SJSA1 (cell line): Measurements from ENCODE around the gene INO80C. TPM values are rescaled to one million over a fixed set of nuclear protein-coding genes. Genes with fewer than 3 reads are reported as not detected.
A peak's percentile ranks its signal among the peaks of the same experiment; 100 is the strongest.
"Not testable (repeated sequence)": the region's sequence is repeated elsewhere in the genome, so short reads cannot be mapped to it uniquely, and the experiment has no call there.

ENCODE experiments used
- DNase-seq, 2 experiments: peaks; one replicate each; pipeline ENCODE4 v3.0.0-alpha.2; 2015 to 2020; ENCODE audit warnings: low spot score in 2 of 2, low read depth in 1 of 2
- H3K27ac ChIP-seq: fragments of 250-450 bp; sonication (Bioruptor Pico); 2 replicates; pipeline ENCODE4 v1.5.1; 2020; ENCODE audit warnings: mild to moderate bottlenecking, moderate library complexity
- H3K27me3 ChIP-seq: fragments of 250-450 bp; sonication (Bioruptor Pico); replicated peaks from 2 replicates; pipeline ENCODE4 v1.5.1; 2020; ENCODE audit warnings: mild to moderate bottlenecking, moderate library complexity
- H3K36me3 ChIP-seq: fragments of 250-450 bp; sonication (Bioruptor Pico); 2 replicates; pipeline ENCODE4 v1.5.1; 2020; ENCODE audit warnings: mild to moderate bottlenecking
- H3K4me1 ChIP-seq: fragments of 250-450 bp; sonication (Bioruptor Pico); replicated peaks from 2 replicates; pipeline ENCODE4 v1.6.1; 2021; ENCODE audit warnings: mild to moderate bottlenecking
- H3K4me3 ChIP-seq: fragments of 250-450 bp; sonication (Bioruptor Pico); 2 replicates; pipeline ENCODE4 v1.5.1; 2020; ENCODE audit warnings: mild to moderate bottlenecking
- H3K9me3 ChIP-seq: fragments of 250-450 bp; sonication (Bioruptor Pico); replicated peaks from 2 replicates; pipeline ENCODE4 v1.5.1; 2020; ENCODE audit warnings: mild to moderate bottlenecking
- total RNA-seq: library from RNA; depleted of rRNA; stranded (reverse); fragments of >200 nt; shearing (Covaris generic); gene quantifications from 2 replicates; pipeline ENCODE4 v1.2.3, GENCODE V29; 2014

Gene INO80C
- total RNA-seq, 1 experiment from 2014 or later = 5.7 TPM

GRCh38 chr18:35455926-35456763, 41.6 kb downstream of the INO80C start:
- no peak overlapping the region for H3K4me3 ChIP-seq
- H3K9me3 ChIP-seq = no peaks in the 10 kb centered on the region
- peak in 1 of 2 experiments; percentile 20 for DNase-seq
- no peaks in the 10 kb centered on the region for H3K36me3 ChIP-seq
- no peaks in the 10 kb centered on the region for H3K27me3 ChIP-seq
- no peak overlapping the region for H3K27ac ChIP-seq
- peaks cover 41% of the 10 kb centered on the region for H3K4me1 ChIP-seq

DNA sequence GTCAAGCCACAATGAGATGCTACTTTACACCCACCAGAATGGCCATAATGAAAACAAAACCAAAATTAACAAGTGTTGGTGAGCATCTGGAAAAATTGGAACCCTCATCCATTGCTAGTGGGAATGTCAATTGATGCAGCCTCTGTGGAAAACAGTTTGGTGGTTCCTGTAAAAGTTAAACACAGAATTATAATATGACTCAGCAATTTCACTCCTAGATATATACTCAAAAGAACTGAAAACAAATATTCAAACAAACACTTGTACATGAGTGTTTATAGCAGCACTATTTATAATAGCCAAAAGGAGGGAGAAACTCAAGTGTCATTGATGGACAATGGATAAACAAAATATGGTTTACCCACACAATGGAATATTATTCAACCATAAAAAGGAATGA, 43.0 kb downstream of the INO80C start:
- no peak overlapping the region for H3K27ac ChIP-seq
- no peak for DNase-seq
- no peaks in the 10 kb centered on the region for H3K36me3 ChIP-seq
- H3K27me3 ChIP-seq = no peaks in the 10 kb centered on the region
- no peaks in the 10 kb centered on the region for H3K9me3 ChIP-seq
- peaks cover 28% of the 10 kb centered on the region for H3K4me1 ChIP-seq
- H3K4me3 ChIP-seq = no peak overlapping the region

DNA sequence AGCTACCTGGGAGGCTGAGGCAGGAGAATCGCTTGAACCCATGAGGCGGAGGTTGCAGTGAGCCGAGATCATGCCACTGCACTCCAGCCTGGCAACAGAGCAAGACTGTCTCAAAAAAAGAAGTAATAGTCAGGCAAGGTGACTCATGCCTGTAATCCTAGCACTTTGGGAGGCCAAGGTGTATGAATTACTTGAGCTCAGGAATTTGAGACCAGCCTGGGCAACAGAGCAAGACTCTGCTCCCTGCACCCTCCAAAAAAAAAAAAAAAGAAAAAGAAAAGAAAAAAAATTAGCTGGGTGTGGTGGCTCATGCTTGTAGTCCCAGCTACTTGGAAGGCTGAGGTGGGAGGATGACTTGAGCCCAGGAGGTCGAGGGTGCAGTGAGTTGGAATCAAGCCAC, 44.7 kb downstream of the INO80C start:
- not testable (repeated sequence) for H3K36me3 ChIP-seq, H3K27me3 ChIP-seq, H3K27ac ChIP-seq, DNase-seq, H3K9me3 ChIP-seq, H3K4me3 ChIP-seq
- H3K4me1 ChIP-seq = peaks cover 12% of the 10 kb centered on the region

DNA sequence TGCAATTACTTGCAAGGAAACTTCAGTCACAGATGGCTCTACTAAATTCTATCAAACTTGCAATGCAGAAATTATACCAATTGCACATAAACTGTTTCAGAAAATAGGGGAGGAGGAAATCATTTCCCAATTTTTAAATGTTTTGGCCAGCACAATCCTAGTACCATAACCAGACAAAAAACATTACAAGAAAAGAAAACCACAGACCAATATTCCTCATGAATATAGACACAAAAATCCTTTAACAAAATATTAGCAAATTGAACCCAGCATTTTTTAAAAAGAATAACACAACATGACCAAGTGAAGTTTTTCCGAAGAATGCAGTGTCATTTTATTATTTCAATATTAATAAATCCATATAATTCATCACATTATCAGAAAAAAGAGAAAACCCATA, 45.8 kb downstream of the INO80C start:
- Histone ChIP-seq H3K9me3 (no peaks in the 10 kb centered on the region), H3K4me1 (peaks cover 8% of the 10 kb centered on the region), H3K36me3 (no peaks in the 10 kb centered on the region), H3K27me3 (no peaks in the 10 kb centered on the region), H3K27ac (no peak overlapping the region), H3K4me3 (no peak overlapping the region)
- DNase-seq = no peak

GRCh38 chr18:35451032-35451431, 46.7 kb downstream of the INO80C start:
- Histone ChIP-seq H3K9me3 (no peaks in the 10 kb centered on the region), H3K27me3 (no peaks in the 10 kb centered on the region), H3K36me3 (no peaks in the 10 kb centered on the region), H3K4me3 (no peak overlapping the region), H3K27ac (no peak overlapping the region), H3K4me1 (peaks cover 2% of the 10 kb centered on the region)
- no peak for DNase-seq

DNA sequence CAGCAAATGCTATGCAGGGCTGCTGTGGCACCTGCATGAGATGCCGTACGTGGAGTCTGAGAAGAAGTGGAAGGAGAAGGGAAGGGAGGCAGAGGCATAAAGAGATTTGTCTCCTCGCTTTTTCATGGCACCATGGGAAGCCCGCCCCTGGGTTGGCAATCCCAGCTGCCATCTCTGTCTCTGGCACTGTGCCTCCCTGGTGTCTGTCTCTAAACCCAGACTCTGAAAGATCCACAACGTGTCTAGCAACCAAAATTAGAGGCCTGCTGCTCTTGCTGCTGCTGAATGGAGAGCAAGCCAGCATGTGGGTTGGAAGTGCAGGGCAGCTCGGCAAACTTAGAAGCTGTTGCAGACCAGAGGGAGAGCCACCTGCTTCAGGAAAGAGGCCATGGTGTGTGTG, 53.1 kb downstream of the INO80C start:
- H3K36me3 ChIP-seq = no peaks in the 10 kb centered on the region
- H3K4me1 ChIP-seq = no peaks in the 10 kb centered on the region
- H3K4me3 ChIP-seq = no peak overlapping the region
- no peak for DNase-seq
- no peaks in the 10 kb centered on the region for H3K9me3 ChIP-seq
- no peak overlapping the region for H3K27ac ChIP-seq
- H3K27me3 ChIP-seq = no peaks in the 10 kb centered on the region

DNA sequence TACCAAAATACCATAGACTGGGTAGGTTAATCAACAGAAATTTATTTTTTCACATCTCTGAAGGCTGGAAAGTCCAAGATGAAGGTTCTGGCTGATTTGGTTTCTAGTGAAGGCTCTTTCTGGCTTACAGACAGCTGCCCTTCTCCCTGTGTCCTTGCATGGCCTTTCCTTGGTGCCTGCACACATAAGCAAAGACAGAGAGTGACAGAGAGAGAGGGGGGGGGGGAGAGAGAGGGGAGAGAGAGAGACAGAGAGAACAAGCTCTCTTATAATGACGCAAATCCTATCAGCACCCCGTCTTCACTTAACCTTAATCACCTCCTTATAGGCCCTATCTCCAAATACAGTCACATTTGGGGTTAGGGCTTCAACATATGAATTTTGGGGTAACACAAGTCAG, 53.9 kb downstream of the INO80C start:
- no peaks in the 10 kb centered on the region for H3K4me1 ChIP-seq
- no peak overlapping the region for H3K27ac ChIP-seq
- no peaks in the 10 kb centered on the region for H3K27me3 ChIP-seq
- DNase-seq = no peak
- no peak overlapping the region for H3K4me3 ChIP-seq
- no peaks in the 10 kb centered on the region for H3K36me3 ChIP-seq
- H3K9me3 ChIP-seq = no peaks in the 10 kb centered on the region

DNA sequence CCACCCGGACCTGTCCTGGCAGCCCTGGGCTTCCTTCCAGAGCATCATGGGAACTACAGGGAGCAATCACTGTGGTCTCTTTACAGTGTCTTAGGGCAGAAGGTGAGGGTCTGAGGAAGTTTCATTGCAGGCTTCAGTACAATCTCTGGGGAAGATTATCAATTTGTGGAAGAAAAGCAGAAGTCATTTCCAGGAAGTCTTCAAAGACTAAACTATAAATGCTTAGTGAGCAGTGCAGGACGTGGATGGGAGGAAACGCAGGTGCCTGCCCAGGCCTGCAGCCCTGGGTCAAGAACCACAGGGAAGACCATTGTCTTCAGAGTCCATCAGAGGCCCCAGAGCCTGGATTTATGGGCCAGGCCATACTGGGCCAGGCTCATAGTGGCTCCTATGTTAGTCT, 54.3 kb downstream of the INO80C start:
- no peaks in the 10 kb centered on the region for H3K36me3 ChIP-seq
- H3K4me1 ChIP-seq = no peaks in the 10 kb centered on the region
- DNase-seq = no peak
- H3K27ac ChIP-seq = no peak overlapping the region
- no peak overlapping the region for H3K4me3 ChIP-seq
- no peaks in the 10 kb centered on the region for H3K27me3 ChIP-seq
- no peaks in the 10 kb centered on the region for H3K9me3 ChIP-seq

- no peaks in the 10 kb centered on the region for H3K27me3 ChIP-seq
- H3K4me1 ChIP-seq = no peaks in the 10 kb centered on the region
- no peaks in the 10 kb centered on the region for H3K9me3 ChIP-seq
- no peak overlapping the region for H3K4me3 ChIP-seq
- DNase-seq = no peak
- no peak overlapping the region for H3K27ac ChIP-seq
- H3K36me3 ChIP-seq = no peaks in the 10 kb centered on the region
Measured at GRCh38 chr18:35442701-35443100, 55.1 kb downstream of the INO80C start.

GRCh38 chr18:35441857-35442595, 55.7 kb downstream of the INO80C start:
- Histone ChIP-seq H3K4me1 (no peaks in the 10 kb centered on the region), H3K27ac (no peak overlapping the region), H3K27me3 (no peaks in the 10 kb centered on the region), H3K9me3 (no peaks in the 10 kb centered on the region), H3K36me3 (no peaks in the 10 kb centered on the region), H3K4me3 (no peak overlapping the region)
- no peak for DNase-seq

- Histone ChIP-seq H3K4me3 (no peak overlapping the region), H3K27ac (no peak overlapping the region), H3K36me3 (no peaks in the 10 kb centered on the region), H3K4me1 (no peaks in the 10 kb centered on the region), H3K9me3 (no peaks in the 10 kb centered on the region), H3K27me3 (no peaks in the 10 kb centered on the region)
- DNase-seq = no peak
Measured at GRCh38 chr18:35438480-35439234, 59.1 kb downstream of the INO80C start.

GRCh38 chr18:35437836-35438235, 59.9 kb downstream of the INO80C start:
- Histone ChIP-seq H3K27me3 (no peaks in the 10 kb centered on the region), H3K4me3 (no peak overlapping the region), H3K4me1 (no peaks in the 10 kb centered on the region), H3K9me3 (no peaks in the 10 kb centered on the region), H3K36me3 (no peaks in the 10 kb centered on the region), H3K27ac (no peak overlapping the region)
- DNase-seq = no peak

GRCh38 chr18:35436076-35436649, 61.6 kb downstream of the INO80C start:
- Histone ChIP-seq H3K4me3 (no peak overlapping the region), H3K9me3 (no peaks in the 10 kb centered on the region), H3K4me1 (no peaks in the 10 kb centered on the region), H3K36me3 (no peaks in the 10 kb centered on the region), H3K27me3 (no peaks in the 10 kb centered on the region), H3K27ac (no peak overlapping the region)
- DNase-seq = no peak
